LNCAP (cell line): ENCODE measurements around the gene OR10V1.

Experiments used
- CTCF ChIP-seq: fragments of 450-650 bp; IDR thresholded peaks from 2 replicates; pipeline ENCODE4 v1.5.1; 2017; ENCODE audit warnings: mild to moderate bottlenecking

Gene OR10V1

GRCh38 chr11:59729834-59730233, 16.2 kb upstream of the OR10V1 start:
- no peak for TF ChIP-seq CTCF

- TF ChIP-seq CTCF: no peak
These were observed 15.3 kb upstream of the OR10V1 start for GRCh38 chr11:59728913-59729312.

- TF ChIP-seq CTCF: no peak
These were observed 14.5 kb upstream of the OR10V1 start for GRCh38 chr11:59728154-59728553.

- TF ChIP-seq CTCF: no peak
These were observed 13.8 kb upstream of the OR10V1 start for GRCh38 chr11:59727426-59727825.

- TF ChIP-seq CTCF: no peak
These were observed 10.4 kb upstream of the OR10V1 start for GRCh38 chr11:59724066-59724465.

GRCh38 chr11:59719556-59719955, 5.9 kb upstream of the OR10V1 start:
- no peak for TF ChIP-seq CTCF

GRCh38 chr11:59716051-59716450, 2.4 kb upstream of the OR10V1 start:
- no peak for TF ChIP-seq CTCF

- no peak for TF ChIP-seq CTCF
These were observed 3.4 kb downstream of the OR10V1 start for GRCh38 chr11:59710136-59710847.
